GM23338 (cell line): ENCODE data around the gene ASIC3.

Source experiments
- CREB1 ChIP-seq: fragments of 250-450 bp; sonication (Bioruptor Pico); IDR thresholded peaks from 2 replicates; pipeline ENCODE4 v1.5.0; 2020; ENCODE audit warnings: low read depth, mild to moderate bottlenecking, moderate library complexity
- EZH2 ChIP-seq: fragments of 200-600 bp; sonication (generic); IDR thresholded peaks from one replicate; pipeline ENCODE4 v1.8.0; 2017; ENCODE audit warnings: antibody characterized with exemption, mild to moderate bottlenecking, low read depth; ENCODE audit not compliant: unreplicated experiment
- EZH2phosphoT487 ChIP-seq: fragments of 200-600 bp; sonication (generic); IDR thresholded peaks from one replicate; pipeline ENCODE4 v1.8.1; 2018; ENCODE audit warnings: antibody characterized with exemption; ENCODE audit not compliant: unreplicated experiment
- NANOG ChIP-seq: IDR thresholded peaks from 2 replicates; pipeline ENCODE4 v1.6.1; 2016; ENCODE audit warnings: antibody characterized with exemption, borderline replicate concordance
- POLR2AphosphoS5 ChIP-seq: IDR thresholded peaks from 2 replicates; pipeline ENCODE4 v1.6.1; 2016; ENCODE audit warnings: antibody characterized with exemption, low read depth
- STAT1 ChIP-seq: IDR thresholded peaks from one replicate; pipeline ENCODE4 v1.6.1; 2016; ENCODE audit warnings: antibody characterized with exemption; ENCODE audit not compliant: unreplicated experiment
- ZNF331 ChIP-seq: fragments of 250-450 bp; sonication (Bioruptor Pico); IDR thresholded peaks from 2 replicates; pipeline ENCODE4 v1.5.0; 2020; ENCODE audit warnings: low read depth, mild to moderate bottlenecking, moderate library complexity
- TF ChIP-seq, protein P1 (sequence below), 2 experiments: fragments of 200-600 bp in 1 of 2; sonication (generic) in 1 of 2; conservative IDR thresholded peaks; 2 replicates each; pipeline versions ENCODE4 v1.5.1 to v1.6.1; 2016 to 2017; ENCODE audit warnings: antibody characterized with exemption in 2 of 2, low read depth in 2 of 2, mild to moderate bottlenecking in 2 of 2, moderate library complexity in 1 of 2
- TF ChIP-seq, protein P2 (sequence below): IDR thresholded peaks from one replicate; pipeline ENCODE4 v1.6.1; 2018; ENCODE audit warnings: antibody characterized with exemption; ENCODE audit not compliant: unreplicated experiment

DNA sequence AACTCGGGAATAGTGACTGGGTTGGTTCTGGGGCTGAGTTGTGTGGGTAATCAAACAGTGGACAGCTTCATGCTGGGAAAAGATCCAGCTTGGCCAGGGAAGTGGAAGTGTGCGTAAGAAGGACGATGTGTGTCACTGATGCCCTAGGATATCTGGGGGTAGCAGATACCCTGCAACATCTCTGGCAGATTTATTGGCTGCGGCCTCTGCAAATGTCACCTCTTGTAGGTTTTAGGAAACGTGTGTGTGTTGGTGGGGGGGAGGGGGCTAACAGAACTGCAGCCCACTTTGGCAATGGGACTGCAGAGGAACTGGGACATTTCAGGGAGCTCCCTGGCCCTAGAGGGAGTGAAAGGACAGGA is 37.0 kb downstream of the ASIC3 start:
- TF ChIP-seq, protein P1, sequence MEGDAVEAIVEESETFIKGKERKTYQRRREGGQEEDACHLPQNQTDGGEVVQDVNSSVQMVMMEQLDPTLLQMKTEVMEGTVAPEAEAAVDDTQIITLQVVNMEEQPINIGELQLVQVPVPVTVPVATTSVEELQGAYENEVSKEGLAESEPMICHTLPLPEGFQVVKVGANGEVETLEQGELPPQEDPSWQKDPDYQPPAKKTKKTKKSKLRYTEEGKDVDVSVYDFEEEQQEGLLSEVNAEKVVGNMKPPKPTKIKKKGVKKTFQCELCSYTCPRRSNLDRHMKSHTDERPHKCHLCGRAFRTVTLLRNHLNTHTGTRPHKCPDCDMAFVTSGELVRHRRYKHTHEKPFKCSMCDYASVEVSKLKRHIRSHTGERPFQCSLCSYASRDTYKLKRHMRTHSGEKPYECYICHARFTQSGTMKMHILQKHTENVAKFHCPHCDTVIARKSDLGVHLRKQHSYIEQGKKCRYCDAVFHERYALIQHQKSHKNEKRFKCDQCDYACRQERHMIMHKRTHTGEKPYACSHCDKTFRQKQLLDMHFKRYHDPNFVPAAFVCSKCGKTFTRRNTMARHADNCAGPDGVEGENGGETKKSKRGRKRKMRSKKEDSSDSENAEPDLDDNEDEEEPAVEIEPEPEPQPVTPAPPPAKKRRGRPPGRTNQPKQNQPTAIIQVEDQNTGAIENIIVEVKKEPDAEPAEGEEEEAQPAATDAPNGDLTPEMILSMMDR (conservative IDR thresholded peaks at IDR 0.05; ENCODE audit: low read depth in 2 of 2): no peak
- no peak for TF ChIP-seq EZH2
- TF ChIP-seq, protein P2, sequence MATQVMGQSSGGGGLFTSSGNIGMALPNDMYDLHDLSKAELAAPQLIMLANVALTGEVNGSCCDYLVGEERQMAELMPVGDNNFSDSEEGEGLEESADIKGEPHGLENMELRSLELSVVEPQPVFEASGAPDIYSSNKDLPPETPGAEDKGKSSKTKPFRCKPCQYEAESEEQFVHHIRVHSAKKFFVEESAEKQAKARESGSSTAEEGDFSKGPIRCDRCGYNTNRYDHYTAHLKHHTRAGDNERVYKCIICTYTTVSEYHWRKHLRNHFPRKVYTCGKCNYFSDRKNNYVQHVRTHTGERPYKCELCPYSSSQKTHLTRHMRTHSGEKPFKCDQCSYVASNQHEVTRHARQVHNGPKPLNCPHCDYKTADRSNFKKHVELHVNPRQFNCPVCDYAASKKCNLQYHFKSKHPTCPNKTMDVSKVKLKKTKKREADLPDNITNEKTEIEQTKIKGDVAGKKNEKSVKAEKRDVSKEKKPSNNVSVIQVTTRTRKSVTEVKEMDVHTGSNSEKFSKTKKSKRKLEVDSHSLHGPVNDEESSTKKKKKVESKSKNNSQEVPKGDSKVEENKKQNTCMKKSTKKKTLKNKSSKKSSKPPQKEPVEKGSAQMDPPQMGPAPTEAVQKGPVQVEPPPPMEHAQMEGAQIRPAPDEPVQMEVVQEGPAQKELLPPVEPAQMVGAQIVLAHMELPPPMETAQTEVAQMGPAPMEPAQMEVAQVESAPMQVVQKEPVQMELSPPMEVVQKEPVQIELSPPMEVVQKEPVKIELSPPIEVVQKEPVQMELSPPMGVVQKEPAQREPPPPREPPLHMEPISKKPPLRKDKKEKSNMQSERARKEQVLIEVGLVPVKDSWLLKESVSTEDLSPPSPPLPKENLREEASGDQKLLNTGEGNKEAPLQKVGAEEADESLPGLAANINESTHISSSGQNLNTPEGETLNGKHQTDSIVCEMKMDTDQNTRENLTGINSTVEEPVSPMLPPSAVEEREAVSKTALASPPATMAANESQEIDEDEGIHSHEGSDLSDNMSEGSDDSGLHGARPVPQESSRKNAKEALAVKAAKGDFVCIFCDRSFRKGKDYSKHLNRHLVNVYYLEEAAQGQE: no peak
- no peak for TF ChIP-seq POLR2AphosphoS5
- TF ChIP-seq NANOG: no peak
- TF ChIP-seq ZNF331: no peak
- no peak for TF ChIP-seq EZH2phosphoT487
- TF ChIP-seq CREB1 (CRISPR knock-in tag): no peak
- no peak for TF ChIP-seq STAT1
